Astrocyte (in vitro differentiated cells and primary cell): Measurements from ENCODE around the gene PMAIP1. TPM values are rescaled to one million over a fixed set of nuclear protein-coding genes. Genes with fewer than 3 reads are reported as not detected.

Experiments used
- DNase-seq: peaks from one replicate; pipeline ENCODE4 v3.0.0-alpha.2; 2010; ENCODE audit warnings: low read depth
- FAIRE-seq: peaks from 2 replicates; lab custom pipeline; 2011; peaks lifted over from hg19 to GRCh38; lab: Jason Lieb, UNC
- H2AFZ ChIP-seq: 2 replicates; pipeline ENCODE4 v1.6.0; 2012; ENCODE audit warnings: low read depth, low read length, inconsistent platforms
- H3K27ac ChIP-seq: 2 replicates; pipeline ENCODE4 v1.5.1; 2011; ENCODE audit warnings: low read depth, low read length, inconsistent platforms
- H3K27me3 ChIP-seq: 2 replicates; pipeline ENCODE4 v1.6.0; 2011; ENCODE audit warnings: low read length, inconsistent platforms; ENCODE audit not compliant: insufficient read depth
- H3K36me3 ChIP-seq: 2 replicates; pipeline ENCODE4 v1.5.1; 2011; ENCODE audit warnings: low read length, inconsistent platforms; ENCODE audit not compliant: insufficient read depth
- H3K4me1 ChIP-seq: 2 replicates; pipeline ENCODE4 v1.5.1; 2011; ENCODE audit warnings: low read length, inconsistent platforms; ENCODE audit not compliant: insufficient read depth
- H3K4me2 ChIP-seq: 2 replicates; pipeline ENCODE4 v1.6.0; 2012; ENCODE audit warnings: low read length, inconsistent platforms
- H3K4me3 ChIP-seq: 2 replicates; pipeline ENCODE4 v1.5.1; 2011; ENCODE audit warnings: low read depth, mild to moderate bottlenecking, low read length, inconsistent platforms; ENCODE audit not compliant: insufficient read depth
- H3K79me2 ChIP-seq: 2 replicates; pipeline ENCODE4 v1.6.0; 2012; ENCODE audit warnings: mild to moderate bottlenecking, low read length, inconsistent platforms; ENCODE audit not compliant: insufficient read depth
- H3K9ac ChIP-seq: 2 replicates; pipeline ENCODE4 v1.6.0; 2012; ENCODE audit warnings: mild to moderate bottlenecking, low read length, inconsistent platforms
- H3K9me3 ChIP-seq: 2 replicates; pipeline ENCODE4 v1.5.1; 2012; ENCODE audit warnings: low read depth, mild to moderate bottlenecking, low read length, inconsistent platforms; ENCODE audit not compliant: insufficient read depth
- H4K20me1 ChIP-seq: 2 replicates; pipeline ENCODE4 v1.6.0; 2012; ENCODE audit warnings: low read length, inconsistent platforms; ENCODE audit not compliant: insufficient read depth
- H3K27ac Mint-ChIP-seq: one replicate; pipeline ENCODE4 v1.8.0; 2021; ENCODE audit warnings: mild to moderate bottlenecking, mixed read lengths; ENCODE audit not compliant: unreplicated experiment
- H3K27me3 Mint-ChIP-seq: one replicate; pipeline ENCODE4 v1.8.0; 2021; ENCODE audit warnings: low read depth, mixed read lengths; ENCODE audit not compliant: unreplicated experiment
- H3K36me3 Mint-ChIP-seq: one replicate; pipeline ENCODE4 v1.8.0; 2021; ENCODE audit warnings: low read depth, mixed read lengths; ENCODE audit not compliant: unreplicated experiment
- H3K4me1 Mint-ChIP-seq: one replicate; pipeline ENCODE4 v1.8.0; 2021; ENCODE audit warnings: low read depth, mixed read lengths; ENCODE audit not compliant: unreplicated experiment
- H3K4me3 Mint-ChIP-seq: one replicate; pipeline ENCODE4 v1.8.0; 2021; ENCODE audit warnings: mild to moderate bottlenecking, moderate library complexity, mixed read lengths; ENCODE audit not compliant: unreplicated experiment
- H3K9me3 Mint-ChIP-seq: one replicate; pipeline ENCODE4 v1.8.0; 2021; ENCODE audit warnings: mild to moderate bottlenecking, mixed read lengths; ENCODE audit not compliant: unreplicated experiment
- EZH2 ChIP-seq: IDR thresholded peaks from 2 replicates; pipeline ENCODE4 v1.6.1; 2012; ENCODE audit warnings: mild to moderate bottlenecking, low read length, inconsistent platforms; ENCODE audit not compliant: insufficient read depth
- total RNA-seq: library from RNA; stranded (reverse); gene quantifications from 2 replicates; pipeline ENCODE4 v1.2.1, GENCODE V29; 2021
- TF ChIP-seq, protein P1 (sequence below): IDR thresholded peaks from 2 replicates; pipeline ENCODE4 v1.5.1; 2011; ENCODE audit warnings: low read depth, mild to moderate bottlenecking, inconsistent platforms, low read length, moderate library complexity; ENCODE audit not compliant: insufficient read depth

The PMAIP1 gene
- total RNA-seq, 1 donor from 2014 or later: 98.1 TPM

DNA sequence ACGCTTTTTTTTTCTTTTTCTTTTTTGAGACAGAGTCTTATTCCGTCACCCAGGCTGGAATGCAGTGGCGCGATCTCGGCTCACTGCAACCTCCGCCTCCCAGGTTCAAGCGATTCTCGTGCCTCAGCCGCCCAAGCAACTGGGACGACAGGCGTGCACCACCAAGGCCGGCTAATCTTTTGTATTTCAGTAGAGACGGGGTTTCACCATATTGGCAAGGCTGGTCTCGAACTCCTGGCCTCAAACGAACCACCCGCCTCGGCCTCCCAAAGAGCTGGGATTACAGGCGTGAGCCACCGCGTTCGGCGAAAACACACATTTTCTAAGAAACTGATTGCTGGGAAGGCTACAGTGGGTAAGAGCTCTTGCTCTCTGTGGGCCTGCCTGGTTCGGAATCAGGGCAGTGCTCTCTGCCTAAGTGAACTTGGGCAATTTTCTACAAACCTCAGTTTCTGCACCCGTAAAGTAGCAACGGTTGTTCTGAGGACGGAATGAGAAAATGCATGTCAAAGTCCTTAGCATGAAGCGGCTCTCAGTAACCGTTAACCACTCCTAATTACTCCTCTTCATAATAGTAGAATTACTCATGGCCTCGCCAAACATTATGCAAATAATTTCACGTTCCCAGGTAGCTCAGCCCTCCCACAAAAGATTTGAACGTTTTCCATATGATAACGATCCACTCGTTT is 1.0 kb upstream of the PMAIP1 start:
- peaks cover 44% of the 10 kb centered on the region for H3K79me2 ChIP-seq

DNA sequence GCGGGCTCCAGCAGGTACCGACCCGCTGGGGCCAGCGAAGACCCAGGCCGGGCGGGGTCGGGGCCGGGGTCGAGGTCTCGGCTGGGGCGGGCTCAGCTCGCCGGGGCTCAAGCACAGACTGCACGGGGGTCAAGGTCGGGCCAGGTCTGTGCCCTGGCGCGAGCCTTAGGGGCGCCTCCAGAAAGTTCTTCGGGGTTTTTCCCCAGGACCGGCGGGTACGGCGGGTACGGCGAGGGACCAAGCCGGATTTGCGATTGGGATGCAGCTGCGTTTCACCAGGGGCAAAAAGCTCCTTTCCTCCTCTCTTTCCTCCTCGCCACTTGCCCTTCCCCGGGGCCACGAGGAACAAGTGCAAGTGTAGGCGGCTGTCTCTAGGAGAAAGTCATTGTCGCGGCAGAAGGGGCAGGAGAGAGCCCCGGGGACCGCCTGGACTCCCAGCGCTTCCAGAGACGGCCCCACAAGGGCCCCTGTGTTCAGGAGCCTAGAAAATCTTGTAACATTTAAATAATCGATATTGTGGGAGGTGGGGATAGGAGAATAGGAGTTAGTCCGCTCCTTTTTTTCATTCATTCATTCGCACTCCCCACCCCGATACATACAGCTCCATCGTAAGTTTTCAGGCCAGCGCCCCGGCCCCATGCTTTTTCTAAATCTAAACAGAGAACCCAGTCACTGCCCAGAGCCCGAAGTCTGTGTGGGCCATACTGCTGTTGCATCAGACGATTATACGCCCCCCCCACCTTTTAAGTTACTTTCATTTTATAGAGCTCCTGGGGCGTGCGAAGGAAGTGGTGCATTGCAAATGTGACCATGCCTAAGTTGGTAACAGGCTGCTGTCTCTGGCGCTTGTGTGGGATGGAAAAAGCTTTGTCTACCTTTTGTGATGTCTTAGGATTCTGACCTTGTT is 679 bp downstream of the PMAIP1 start:
- Histone ChIP-seq H3K4me1 (peaks cover 32% of the 10 kb centered on the region), H3K27me3 (no peaks in the 10 kb centered on the region), H3K4me2 (peak overlapping the region; percentile 98), H3K4me3 (peak overlapping the region; percentile 94), H2AFZ (no peak overlapping the region), H4K20me1 (peaks cover 26% of the 10 kb centered on the region), H3K9ac (peak overlapping the region; percentile 97), H3K36me3 (peaks cover 11% of the 10 kb centered on the region), H3K79me2 (peaks cover 44% of the 10 kb centered on the region), H3K27ac (peak overlapping the region; percentile 92), H3K9me3 (no peaks in the 10 kb centered on the region)
- H3K4me3 Mint-ChIP-seq: peak overlapping the region; percentile 94
- TF ChIP-seq, protein P1, sequence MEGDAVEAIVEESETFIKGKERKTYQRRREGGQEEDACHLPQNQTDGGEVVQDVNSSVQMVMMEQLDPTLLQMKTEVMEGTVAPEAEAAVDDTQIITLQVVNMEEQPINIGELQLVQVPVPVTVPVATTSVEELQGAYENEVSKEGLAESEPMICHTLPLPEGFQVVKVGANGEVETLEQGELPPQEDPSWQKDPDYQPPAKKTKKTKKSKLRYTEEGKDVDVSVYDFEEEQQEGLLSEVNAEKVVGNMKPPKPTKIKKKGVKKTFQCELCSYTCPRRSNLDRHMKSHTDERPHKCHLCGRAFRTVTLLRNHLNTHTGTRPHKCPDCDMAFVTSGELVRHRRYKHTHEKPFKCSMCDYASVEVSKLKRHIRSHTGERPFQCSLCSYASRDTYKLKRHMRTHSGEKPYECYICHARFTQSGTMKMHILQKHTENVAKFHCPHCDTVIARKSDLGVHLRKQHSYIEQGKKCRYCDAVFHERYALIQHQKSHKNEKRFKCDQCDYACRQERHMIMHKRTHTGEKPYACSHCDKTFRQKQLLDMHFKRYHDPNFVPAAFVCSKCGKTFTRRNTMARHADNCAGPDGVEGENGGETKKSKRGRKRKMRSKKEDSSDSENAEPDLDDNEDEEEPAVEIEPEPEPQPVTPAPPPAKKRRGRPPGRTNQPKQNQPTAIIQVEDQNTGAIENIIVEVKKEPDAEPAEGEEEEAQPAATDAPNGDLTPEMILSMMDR: no peak
- TF ChIP-seq EZH2: no peak
- DNase-seq (peak; percentile 75), FAIRE-seq (no peak)
- peaks cover 22% of the 10 kb centered on the region for H3K36me3 Mint-ChIP-seq
- no peaks in the 10 kb centered on the region for H3K27me3 Mint-ChIP-seq
- peak overlapping the region; percentile 91 for H3K27ac Mint-ChIP-seq
- no peaks in the 10 kb centered on the region for H3K9me3 Mint-ChIP-seq
- H3K4me1 Mint-ChIP-seq: peaks cover 21% of the 10 kb centered on the region

More for the DNA sequence above, 1.0 kb upstream of the PMAIP1 start:
- H3K9ac ChIP-seq: peak overlapping the region; percentile 97
- H3K27me3 ChIP-seq: no peaks in the 10 kb centered on the region
- Mint-ChIP-seq H3K27ac (peak overlapping the region; percentile 95), H3K4me3 (peak overlapping the region; percentile 95), H3K4me1 (peaks cover 11% of the 10 kb centered on the region), H3K36me3 (peaks cover 13% of the 10 kb centered on the region), H3K9me3 (no peaks in the 10 kb centered on the region), H3K27me3 (no peaks in the 10 kb centered on the region)
- H3K27ac ChIP-seq: peak overlapping the region; percentile 95
- TF ChIP-seq, protein P1: no peak
- no peak for TF ChIP-seq EZH2
- peak overlapping the region; percentile 98 for H3K4me2 ChIP-seq
- H4K20me1 ChIP-seq: peaks cover 19% of the 10 kb centered on the region
- DNase-seq (peak; percentile 61), FAIRE-seq (peak; percentile 67)
- H3K36me3 ChIP-seq: peaks cover 11% of the 10 kb centered on the region
- H3K4me1 ChIP-seq: peaks cover 20% of the 10 kb centered on the region
- peak overlapping the region; percentile 77 for H3K4me3 ChIP-seq
- peak overlapping the region; percentile 68 for H2AFZ ChIP-seq
- no peaks in the 10 kb centered on the region for H3K9me3 ChIP-seq
